GM18951 (cell line): Measurements from ENCODE around the gene NLE1.

Experiments used
- POLR2A ChIP-seq: IDR thresholded peaks from 4 replicates; pipeline ENCODE4 v1.6.1; 2011; ENCODE audit warnings: mild to moderate bottlenecking; ENCODE audit not compliant: insufficient read length, insufficient read depth; ENCODE audit errors: extremely low read depth
- in situ Hi-C: fragments of 300-500 bp; cut with MboI; formaldehyde crosslinking; loops from one replicate; pipeline ENCODE4 v1.12.0; 2022; ENCODE audit warnings: low sequenced_read_pairs, mixed read lengths, inconsistent platforms; ENCODE audit not compliant: unreplicated experiment

The NLE1 gene

DNA sequence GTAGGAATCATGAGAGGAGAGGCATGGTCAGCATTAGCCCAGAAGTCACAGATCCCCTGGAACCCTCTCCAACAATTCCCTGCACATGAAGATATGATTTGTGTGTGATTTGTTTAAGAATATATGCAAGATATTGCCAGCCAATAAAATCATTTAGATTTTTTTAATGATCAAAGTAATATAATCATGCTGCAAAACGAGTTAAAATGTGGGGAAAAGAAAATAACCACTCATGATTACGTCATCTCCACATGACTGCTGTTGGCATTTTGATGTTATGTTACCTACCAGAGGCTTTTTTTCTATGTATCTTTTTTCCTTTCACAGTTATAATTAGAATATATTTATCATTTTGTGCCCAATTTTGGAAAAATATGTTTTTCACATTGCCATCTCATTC is 29.7 kb upstream of the NLE1 start:
- in situ Hi-C loops, result loop anchor here (10.0 to 25.0 kb wide), 2 partner anchors 363 to 565 kb away; partner anchors contain the start of genes RASL10B and SLFN12L
- TF ChIP-seq POLR2A, result no peak

DNA sequence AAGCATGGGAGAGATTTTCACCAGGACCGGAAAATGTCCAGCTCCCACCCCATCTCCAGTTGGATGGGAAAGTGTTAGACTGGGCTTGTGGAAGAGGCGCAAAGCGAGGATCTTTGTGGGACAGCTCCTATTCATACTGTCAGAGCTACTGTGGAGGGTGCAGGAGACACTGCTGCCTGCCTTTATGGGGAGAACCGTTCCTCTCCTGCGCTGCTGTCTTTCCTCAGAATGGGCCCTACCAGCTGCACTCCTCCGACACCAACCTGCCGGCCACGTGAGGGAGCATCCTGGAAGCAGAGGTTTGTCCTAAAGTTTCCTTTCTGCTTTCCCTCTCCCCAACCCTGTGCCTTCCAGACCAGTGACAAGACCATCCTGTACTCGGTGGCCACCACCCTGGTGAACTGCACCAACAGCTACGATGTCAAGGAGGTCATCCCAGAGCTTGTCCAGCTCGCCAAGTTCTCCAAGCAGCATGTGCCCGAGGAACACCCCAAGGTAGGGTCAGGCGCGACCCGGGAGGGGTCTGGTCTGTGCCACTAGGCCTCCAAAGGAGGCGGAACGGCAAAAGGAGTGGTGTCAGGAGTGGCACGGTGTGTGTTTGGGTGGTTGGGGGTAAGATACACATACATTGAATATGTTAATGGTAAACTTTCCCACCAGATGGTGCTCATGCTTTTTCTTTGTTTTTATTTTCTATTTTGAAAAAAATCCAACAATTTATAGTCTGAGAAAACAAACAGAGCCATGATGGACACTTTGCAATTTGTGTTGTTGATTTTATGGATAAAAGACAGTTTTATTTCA is 29.1 kb upstream of the NLE1 start:
- TF ChIP-seq POLR2A, result no peak
- in situ Hi-C loops, result loop anchor here (10.0 to 25.0 kb wide), 2 partner anchors 364 to 566 kb away; partner anchors contain the start of genes RASL10B and SLFN12L

DNA sequence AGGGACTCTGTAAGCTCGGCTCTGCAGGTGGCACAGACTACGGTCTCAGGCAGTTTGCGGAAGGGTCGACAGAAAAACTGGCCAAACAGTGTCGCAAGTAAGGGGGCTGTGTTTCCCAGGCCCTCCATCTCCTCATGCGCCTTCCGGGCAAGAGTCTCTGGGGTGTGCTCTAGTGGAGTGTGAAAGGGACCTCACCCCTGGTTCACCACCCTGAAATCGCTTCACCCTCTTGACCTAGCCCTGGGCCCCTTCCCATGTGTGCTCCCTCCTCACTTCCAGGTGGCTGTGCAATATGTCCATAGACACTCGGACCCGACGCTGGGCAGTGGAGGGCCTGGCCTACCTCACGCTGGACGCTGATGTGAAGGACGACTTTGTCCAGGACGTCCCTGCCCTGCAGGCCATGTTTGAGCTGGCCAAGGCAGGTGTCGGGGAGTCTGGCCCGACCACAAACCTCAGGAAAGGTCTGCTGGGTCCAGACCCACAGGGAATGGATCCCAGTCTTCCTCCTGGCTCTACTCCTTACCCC is 27.8 kb upstream of the NLE1 start:
- in situ Hi-C loops, result loop anchor here (10.0 to 25.0 kb wide), 2 partner anchors 365 to 567 kb away; partner anchors contain the start of genes RASL10B and SLFN12L
- no peak for TF ChIP-seq POLR2A

DNA sequence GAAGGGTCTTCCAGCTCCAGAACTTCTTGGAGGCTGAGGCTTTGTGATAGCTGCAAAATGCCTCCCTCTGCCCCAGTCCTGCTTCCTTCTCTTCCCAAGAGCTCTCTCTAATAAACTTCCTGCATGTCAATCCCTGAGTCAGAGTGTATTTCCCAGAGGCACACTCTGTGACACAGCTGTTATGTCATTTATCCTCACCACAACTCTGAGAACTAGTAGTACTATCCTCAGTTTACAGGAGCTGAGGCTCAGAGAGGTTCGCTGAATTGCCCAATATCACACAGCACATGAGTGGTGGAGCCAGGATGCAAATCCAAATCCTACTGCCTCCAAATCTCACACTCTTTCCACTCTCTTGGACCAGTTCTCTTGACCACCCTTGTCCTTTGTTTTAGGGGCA is 25.6 kb upstream of the NLE1 start:
- no peak for TF ChIP-seq POLR2A
- in situ Hi-C loops, result loop anchor here (25.0 kb wide), 1 partner anchor 570 kb away; the partner anchor contains the start of gene RASL10B

DNA sequence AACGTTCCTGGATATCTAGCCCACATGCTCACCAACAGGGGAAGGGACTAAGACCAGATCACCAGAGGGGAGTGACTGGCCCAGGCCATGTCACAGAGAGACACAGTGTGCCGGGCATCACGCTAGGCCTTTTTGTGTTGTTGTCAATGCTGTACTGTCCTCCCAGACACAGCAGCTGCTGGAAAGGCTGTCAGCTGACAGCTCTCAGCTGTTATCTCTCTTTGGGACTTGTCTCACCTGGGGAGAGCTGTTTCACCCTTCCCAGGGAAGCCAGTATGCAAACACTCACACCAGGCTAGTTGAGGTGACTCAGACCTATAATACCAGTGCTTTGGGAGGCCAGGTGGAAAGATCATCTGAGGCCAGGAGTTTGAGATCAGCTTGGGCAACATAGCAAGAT is 24.9 kb upstream of the NLE1 start:
- no peak for TF ChIP-seq POLR2A
- in situ Hi-C loops, result loop anchor here (25.0 kb wide), 1 partner anchor 570 kb away; the partner anchor contains the start of gene RASL10B

DNA sequence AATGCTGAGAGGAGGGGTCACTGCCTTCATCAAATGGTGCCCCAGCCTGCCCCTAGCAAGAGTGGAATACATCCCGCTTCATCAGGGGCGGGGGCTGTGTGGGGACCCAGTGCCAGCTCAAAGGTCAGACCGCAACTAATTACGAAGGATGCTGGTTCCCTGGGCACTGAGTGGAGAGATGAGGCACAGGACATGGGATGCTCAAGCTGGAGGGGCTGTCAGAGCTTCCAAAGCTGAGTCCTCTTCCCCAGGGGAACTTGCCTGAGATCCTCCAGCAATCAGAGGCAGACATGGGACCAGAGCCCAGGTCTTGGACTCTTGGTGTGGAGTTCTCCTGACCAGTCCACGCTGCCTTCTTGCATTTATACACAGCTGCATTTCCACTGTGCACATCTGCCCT is 24.4 kb upstream of the NLE1 start:
- in situ Hi-C loops, result loop anchor here (25.0 kb wide), 1 partner anchor 571 kb away; the partner anchor contains the start of gene RASL10B
- TF ChIP-seq POLR2A, result no peak

DNA sequence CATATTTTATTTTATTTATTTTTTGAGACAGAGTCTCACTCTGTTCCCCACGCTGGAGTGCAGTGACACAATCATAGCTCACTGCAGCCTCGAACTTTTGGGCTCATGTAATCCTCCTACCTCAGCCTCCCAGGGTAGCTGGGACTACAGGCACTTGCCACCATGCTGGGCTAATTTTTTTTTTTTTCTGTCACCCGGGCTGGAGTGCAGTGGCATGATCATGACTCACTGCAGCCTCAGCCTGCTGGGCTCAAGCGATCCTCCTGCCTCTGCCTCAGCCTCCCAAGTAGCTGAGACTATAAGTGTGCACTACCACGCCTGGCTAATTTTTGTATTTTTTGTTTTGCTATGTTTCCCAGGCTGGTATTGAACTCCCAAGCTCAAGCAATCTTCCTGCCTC is 22.6 kb upstream of the NLE1 start:
- TF ChIP-seq POLR2A, result no peak
- in situ Hi-C loops, result loop anchor here (25.0 kb wide), 1 partner anchor 573 kb away; the partner anchor contains the start of gene RASL10B

DNA sequence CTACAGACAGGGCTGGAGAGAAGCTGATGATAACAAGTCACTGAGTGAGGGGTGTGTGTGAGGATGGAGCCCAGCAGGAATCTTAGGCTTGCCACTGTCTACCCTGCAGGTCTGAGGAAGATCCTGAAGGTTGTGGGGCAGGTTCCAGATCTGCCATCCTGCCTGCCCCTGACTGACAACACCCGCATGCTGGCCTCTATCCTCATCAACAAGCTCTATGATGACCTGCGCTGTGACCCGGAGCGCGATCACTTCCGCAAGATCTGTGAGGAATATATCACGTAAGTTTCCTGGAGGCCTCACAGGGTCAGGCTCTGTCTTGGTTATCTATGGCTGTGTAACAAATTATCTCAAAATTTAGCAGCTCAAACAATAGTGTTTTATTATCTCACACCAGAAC is 21.8 kb upstream of the NLE1 start:
- no peak for TF ChIP-seq POLR2A
- in situ Hi-C loops, result loop anchor here (25.0 kb wide), 1 partner anchor 573 kb away; the partner anchor contains the start of gene RASL10B

DNA sequence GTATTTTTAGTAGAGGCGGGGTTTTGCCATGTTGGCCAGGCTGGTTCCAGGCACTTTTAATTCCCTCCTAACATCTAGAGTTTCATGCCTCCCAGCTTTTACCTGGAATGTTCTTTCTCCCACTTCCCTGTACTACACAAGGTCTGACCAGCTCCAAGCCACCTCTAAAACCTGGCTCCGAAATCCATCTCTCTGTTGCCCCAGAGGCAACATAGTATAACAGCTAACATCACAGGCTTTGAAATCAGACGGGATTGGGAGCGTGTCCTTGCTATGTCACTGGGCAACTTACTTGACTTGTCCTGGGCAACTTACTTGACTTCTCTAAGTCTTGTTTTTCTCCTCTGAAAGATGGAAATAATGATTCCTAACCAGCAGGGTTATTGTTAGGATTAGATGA is 20.7 kb upstream of the NLE1 start:
- TF ChIP-seq POLR2A, result no peak
- in situ Hi-C loops, result loop anchor here (25.0 kb wide), 1 partner anchor 575 kb away; the partner anchor contains the start of gene RASL10B

DNA sequence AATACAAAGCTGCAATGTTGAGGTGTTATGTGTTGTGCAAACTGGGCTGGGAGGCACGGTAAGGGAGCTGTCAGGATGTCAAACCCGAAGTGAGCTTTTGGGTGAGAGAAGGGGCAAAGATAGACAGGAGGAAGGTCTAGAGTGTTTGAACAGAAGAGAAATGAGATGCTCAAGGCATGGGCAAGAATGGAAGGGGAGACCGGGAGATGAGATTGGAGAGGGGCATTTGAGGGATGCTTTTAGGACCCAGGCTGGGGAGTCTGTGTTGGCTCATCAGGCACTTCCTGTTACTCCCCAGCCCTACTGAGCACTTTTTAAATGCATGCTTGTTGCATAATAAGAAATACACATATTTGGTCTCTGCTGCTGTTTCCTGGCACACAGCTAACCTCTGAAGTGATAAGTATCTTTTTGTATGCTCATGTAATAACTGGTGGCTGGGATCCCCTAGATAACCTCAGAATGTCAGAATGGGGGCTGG is 19.2 kb upstream of the NLE1 start:
- in situ Hi-C loops, result loop anchor here (25.0 kb wide), 1 partner anchor 576 kb away; the partner anchor contains the start of gene RASL10B

DNA sequence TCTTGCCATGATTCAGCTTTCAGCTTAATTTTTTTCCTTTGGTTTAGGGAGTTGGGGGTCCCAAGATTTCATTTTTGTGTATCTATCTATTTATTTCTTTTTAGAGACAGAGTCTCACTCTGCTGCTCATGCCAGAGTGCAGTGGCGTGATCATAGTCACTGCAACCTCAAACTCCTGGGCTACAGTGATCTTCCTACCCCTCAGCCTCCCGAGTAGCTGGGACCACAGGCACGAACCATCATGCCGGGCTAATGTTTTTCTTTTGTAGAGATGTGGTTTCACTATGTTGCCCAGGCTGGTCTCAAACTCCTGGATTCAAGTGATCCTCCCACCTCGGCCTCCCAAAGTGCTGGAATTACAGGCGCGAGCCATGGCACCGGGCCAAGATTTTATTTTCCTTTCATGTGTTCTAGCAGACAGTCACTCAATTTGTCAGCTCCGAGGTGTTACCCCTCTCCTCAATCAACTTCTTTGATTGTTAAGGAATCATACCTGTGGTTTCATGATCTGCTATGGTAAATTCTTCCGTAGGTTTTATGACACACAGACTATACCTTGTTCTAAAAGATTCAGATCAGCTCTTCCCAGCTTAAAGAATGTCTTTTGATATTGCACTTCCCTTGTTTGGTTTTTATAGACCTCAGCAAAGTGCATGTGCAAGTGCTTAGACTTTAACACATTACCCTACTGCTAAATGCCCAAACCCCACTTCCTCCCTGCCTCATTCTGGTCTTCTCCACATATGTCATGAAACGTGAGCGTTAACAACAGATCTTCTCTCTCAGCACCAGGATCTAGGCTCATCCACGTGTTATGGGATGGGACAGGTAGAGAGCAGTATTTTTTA is 18.5 kb upstream of the NLE1 start:
- in situ Hi-C loops, result loop anchor here (25.0 kb wide), 1 partner anchor 577 kb away; the partner anchor contains the start of gene RASL10B
- no peak for TF ChIP-seq POLR2A

More for the DNA sequence above, 19.2 kb upstream of the NLE1 start:
- no peak for TF ChIP-seq POLR2A

DNA sequence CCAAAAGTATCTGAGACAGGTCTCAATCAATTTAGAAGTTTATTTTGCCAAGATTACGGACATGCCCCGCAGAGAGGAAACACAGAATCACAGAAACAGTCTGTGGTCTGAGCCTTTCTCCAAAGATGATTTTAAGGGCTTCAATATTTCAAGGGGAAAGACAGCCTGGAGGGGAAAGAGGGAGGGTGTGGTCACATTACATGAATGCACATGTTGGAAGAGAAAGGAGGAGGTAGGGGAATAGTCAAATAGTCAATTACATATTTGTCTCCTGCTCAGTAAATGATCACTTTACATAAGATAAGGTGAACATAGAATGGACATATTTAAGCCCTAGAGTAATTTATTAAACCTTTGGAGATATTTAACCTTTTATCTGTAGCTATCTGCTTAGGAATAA is 17.8 kb upstream of the NLE1 start:
- in situ Hi-C loops, result loop anchor here (25.0 kb wide), 1 partner anchor 577 kb away; the partner anchor contains the start of gene RASL10B
- TF ChIP-seq POLR2A, result no peak

DNA sequence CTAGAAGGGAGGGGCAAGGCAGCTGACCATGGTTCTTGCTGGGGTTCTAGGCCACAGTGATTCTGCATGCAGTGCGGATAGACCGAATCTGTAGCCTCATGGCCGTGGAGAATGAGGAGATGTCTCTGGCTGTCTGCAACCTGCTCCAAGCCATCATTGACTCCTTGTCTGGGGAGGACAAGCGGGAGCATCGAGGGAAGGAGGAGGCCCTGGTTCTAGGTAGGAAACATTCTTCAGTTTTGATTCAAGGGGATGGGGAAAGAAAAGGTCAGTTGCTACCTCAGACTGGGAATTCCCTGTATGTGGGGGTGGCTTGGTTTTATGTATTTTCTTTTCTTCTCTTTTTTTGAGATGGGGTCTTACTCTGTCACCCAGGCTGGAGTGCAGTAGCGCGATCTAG is 13.1 kb upstream of the NLE1 start:
- TF ChIP-seq POLR2A, result no peak
- in situ Hi-C loops, result loop anchor here (25.0 kb wide), 1 partner anchor 582 kb away; the partner anchor contains the start of gene RASL10B
